GM10248 (cell line): ENCODE data around the gene PLXNA2.

ENCODE experiments used
- CTCF ChIA-PET: fragments of 300-600 bp; sonication (Branson Sonifier 250); formaldehyde crosslinking; extraction: SDS; loops from one replicate; lab custom pipeline; 2021; ENCODE audit warnings: antibody characterized with exemption; lab: Yijun Ruan, JAX
- POLR2A ChIA-PET: fragments of 350-650 bp; sonication (Branson Sonifier 250); formaldehyde crosslinking; extraction: SDS; loops from one replicate; lab custom pipeline; 2020; ENCODE audit warnings: antibody characterized with exemption; lab: Yijun Ruan, JAX
- DNase-seq: peaks from one replicate; pipeline ENCODE4 v3.0.0; 2012; ENCODE audit errors: extremely low spot score
- TF ChIP-seq, protein P1 (sequence below): IDR thresholded peaks from 2 replicates; pipeline ENCODE4 v1.5.1; 2012; ENCODE audit warnings: mild to moderate bottlenecking, low read depth; ENCODE audit errors: extremely low read depth, missing control alignments, control extremely low read depth

Gene PLXNA2

DNA sequence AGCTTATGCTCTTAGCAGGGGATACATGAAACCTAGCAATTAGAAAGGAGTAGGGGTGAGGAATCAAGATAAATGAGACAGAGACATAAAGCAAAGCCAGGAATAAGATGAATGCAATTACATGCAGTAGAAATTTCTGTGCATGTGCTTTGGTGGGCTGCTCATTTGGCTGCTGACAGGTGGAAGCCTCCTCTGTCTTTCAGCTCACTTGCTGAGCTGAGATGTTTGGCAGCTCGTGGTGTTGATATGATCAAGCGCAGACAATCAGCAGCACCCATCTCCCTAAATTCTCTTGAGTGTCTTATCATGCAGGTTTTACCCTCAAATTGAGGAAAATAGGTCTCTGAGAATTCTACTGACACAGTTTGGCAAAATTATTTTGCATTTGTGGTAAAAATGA is 224.9 kb downstream of the PLXNA2 start:
- POLR2A ChIA-PET, result no interaction called here

DNA sequence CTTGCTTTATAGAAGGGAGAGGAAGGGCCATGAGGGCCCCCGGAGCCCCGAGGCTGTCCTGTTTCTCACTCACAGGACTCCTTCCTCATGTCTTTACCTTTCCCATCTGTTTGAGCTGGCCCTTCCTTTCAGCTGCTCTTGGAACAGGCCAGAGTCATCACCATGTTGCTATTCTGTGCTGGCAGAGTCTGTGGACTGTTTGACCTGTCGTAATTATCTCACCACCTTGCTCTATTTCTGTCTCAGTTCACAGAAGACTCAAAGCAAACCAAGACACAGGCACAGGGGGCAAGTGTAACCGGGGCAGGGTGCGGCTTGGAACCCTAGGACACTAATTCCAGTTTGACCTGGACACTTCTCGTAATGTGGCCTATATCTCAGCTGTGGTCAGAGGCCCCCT is 228.9 kb downstream of the PLXNA2 start:
- TF ChIP-seq, protein P1, sequence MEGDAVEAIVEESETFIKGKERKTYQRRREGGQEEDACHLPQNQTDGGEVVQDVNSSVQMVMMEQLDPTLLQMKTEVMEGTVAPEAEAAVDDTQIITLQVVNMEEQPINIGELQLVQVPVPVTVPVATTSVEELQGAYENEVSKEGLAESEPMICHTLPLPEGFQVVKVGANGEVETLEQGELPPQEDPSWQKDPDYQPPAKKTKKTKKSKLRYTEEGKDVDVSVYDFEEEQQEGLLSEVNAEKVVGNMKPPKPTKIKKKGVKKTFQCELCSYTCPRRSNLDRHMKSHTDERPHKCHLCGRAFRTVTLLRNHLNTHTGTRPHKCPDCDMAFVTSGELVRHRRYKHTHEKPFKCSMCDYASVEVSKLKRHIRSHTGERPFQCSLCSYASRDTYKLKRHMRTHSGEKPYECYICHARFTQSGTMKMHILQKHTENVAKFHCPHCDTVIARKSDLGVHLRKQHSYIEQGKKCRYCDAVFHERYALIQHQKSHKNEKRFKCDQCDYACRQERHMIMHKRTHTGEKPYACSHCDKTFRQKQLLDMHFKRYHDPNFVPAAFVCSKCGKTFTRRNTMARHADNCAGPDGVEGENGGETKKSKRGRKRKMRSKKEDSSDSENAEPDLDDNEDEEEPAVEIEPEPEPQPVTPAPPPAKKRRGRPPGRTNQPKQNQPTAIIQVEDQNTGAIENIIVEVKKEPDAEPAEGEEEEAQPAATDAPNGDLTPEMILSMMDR, result no peak
- CTCF ChIA-PET, result interaction anchor here (1.6 to 2.0 kb wide), 2 partner anchors 17 to 230 kb away, joined by 4 to 6 read pairs; no protein-coding TSS in a partner anchor
- POLR2A ChIA-PET, result no interaction called here
- no peak for DNase-seq

More for the DNA sequence above, 224.9 kb downstream of the PLXNA2 start:
- TF ChIP-seq, protein P1, result no peak
- DNase-seq, result no peak
- CTCF ChIA-PET, result interaction anchor here (1.3 to 10.9 kb wide), 3 partner anchors 74 to 230 kb away, joined by 3 to 189 read pairs (median 6); partner anchors contain the start of gene PLXNA2

DNA sequence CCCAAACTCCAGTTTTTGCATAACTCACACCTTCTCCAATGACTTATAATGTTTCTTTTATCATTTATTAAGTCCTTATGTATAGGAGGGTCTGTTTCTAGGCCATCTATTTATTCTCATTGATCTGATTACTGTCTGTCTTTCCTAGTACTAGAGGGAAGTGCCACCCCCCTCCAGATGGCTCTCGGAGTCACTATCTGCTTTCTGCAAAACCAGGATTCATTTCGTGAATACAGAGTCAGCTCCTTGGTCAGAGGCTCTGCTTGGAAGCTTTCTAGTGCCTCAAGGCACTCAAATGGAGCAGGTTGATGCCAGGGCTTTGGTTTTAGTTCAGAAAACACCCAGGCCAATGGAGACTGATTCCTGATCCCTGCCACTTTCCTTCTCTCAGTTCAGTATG is 231.0 kb downstream of the PLXNA2 start:
- POLR2A ChIA-PET, result no interaction called here
- CTCF ChIA-PET, result interaction anchor here (0.6 to 3.5 kb wide), 8 partner anchors 10 to 128 kb away, joined by 3 to 30 read pairs (median 4); no protein-coding TSS in a partner anchor

DNA sequence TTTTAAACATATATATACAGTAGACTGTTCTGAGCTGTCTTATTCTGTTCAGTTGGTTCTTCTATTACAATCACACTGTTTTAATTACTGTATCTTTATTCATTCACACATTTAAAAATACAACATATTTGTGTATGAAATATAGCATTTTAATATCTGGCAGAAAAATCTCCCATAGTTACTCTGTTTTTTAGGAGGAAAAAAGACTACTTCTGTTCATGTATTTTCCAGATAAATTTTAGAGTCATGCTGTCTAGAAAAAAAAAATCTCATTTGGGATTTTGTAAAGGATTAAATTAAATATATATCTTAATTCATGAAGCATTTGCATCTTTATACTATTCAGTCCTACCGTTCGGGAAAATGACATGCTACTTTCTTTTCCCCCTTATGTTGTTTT is 231.5 kb downstream of the PLXNA2 start:
- no peak for DNase-seq
- TF ChIP-seq, protein P1, result no peak
- ChIA-PET POLR2A (no interaction called here), CTCF (interaction anchor here (0.6 to 3.5 kb wide), 7 partner anchors 10 to 127 kb away, joined by 3 to 30 read pairs (median 4); no protein-coding TSS in a partner anchor)

More for the DNA sequence above, 231.0 kb downstream of the PLXNA2 start:
- TF ChIP-seq, protein P1, result no peak
- no peak for DNase-seq

DNA sequence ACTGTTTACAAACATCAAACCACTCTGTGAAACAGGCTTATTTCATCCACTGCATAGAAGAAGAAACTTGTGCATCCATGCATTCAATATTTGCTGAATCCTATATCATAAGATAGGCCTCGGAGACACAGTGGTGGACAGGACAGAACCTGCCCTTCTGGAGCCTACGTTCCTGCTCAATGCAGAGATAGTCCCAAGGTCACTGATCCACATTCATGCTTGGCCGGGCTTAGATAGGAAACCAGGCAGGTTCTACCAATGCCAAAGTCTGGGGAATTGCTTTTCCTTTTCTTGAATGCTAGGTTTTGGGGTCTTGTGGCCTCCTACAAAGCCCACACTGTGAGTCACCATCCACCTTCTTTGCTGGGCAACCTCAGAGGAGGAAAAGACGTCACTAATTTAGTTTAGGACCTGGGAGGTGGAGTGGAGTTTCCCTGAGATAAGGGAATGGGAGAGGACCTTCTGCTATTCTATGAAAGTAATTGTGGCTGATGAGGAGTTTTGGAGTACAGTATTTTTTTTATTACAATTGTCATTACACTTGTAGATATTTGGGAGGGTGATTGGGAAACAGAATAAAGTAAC is 233.6 kb downstream of the PLXNA2 start:
- CTCF ChIA-PET, result interaction anchor here (3.5 to 5.2 kb wide), 3 partner anchors 12 kb away, joined by 22 to 34 read pairs (median 30); no protein-coding TSS in a partner anchor
- no peak for DNase-seq
- TF ChIP-seq, protein P1, result no peak
- POLR2A ChIA-PET, result no interaction called here

DNA sequence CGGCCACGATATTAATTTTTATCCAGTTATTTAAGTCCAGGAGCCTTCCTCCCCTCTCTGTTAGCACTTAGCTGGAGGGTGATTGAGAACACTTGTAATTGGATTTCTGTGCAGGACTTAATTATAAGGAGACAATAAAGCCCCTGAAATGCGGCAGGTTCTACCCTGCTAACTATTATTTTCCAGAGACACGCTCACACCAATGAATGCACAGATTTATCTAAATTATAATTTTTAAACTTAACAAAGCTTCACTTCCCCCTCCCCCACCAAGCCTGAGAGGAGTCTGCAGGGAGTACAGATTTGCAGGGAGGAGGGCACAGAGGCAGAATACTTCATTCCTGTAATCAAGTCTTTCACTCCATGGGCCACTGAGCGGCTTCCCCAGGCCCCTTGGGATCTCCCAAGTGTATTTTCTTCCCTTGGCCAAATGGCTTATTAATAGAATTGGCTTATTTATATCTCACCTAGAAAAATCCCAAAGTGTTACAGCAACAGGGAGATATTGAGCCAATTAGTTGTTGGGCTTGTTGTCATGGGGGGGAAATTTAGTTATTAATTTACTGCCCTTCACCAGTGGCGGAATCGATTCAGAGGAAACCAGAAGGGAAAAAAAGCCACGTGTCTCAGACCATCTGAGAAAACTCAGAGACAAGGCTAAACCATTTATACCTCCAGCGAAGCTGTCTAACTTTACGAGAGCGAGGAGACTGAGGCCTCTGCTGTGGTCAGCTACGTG is 234.3 kb downstream of the PLXNA2 start:
- CTCF ChIA-PET, result interaction anchor here (1.2 to 5.2 kb wide), 3 partner anchors 11 to 18 kb away, joined by 3 to 34 read pairs (median 22); no protein-coding TSS in a partner anchor
- TF ChIP-seq, protein P1, result no peak

More for the DNA sequence above, 234.3 kb downstream of the PLXNA2 start:
- POLR2A ChIA-PET, result no interaction called here
- no peak for DNase-seq
